ENCODE measurements around the gene EPS8L1.

Gene EPS8L1

DNA sequence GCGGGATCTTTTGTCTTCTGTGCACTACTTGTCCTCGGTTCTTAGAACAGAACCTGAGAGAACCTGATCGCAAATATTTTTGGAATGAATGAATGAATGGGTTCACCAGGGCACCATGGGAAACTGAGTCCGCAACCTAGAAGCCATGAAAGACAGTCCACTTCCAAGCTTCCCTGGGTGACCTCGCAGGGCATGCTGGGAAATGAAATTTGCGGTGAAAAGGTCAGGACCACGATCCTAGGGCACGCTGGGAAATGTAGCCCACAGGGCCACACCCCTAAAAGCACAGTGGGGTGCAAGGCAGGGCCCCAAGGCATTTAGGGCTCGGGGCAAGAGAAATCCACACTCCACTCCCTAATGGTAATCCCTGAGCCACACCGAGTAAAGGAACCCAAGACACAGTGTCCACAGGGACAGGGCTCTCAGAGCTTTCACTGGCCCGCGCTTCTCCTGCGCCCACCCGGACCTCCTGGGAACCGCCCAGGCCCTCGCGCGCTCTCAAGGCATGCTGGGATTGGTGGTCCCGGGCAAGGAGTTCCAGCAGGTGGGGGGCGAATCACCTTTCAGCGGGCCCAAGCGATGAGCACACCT is 42.8 kb downstream of the EPS8L1 start:
- Histone ChIP-seq H3K27me3 (ENCODE audit: insufficient read depth, low read length) (no peaks in the 10 kb centered on the region), H3K4me3 (ENCODE audit: low read depth, low read length) (peak overlapping the region; percentile 77), H3K4me1 (ENCODE audit: control insufficient read depth, insufficient read depth, low read length, unreplicated experiment) (peaks cover 16% of the 10 kb centered on the region), H3K36me3 (ENCODE audit: insufficient read depth, low read length) (no peaks in the 10 kb centered on the region), H3K27ac (ENCODE audit: low read depth, low read length) (peak overlapping the region; percentile 39; the same call in 1 of the 2 replicates), H2AFZ (ENCODE audit: low read length, unreplicated experiment) (peak overlapping the region; percentile 79), H3K79me2 (ENCODE audit: control insufficient read depth, insufficient read depth, low read length, unreplicated experiment) (peaks cover 38% of the 10 kb centered on the region)

DNA sequence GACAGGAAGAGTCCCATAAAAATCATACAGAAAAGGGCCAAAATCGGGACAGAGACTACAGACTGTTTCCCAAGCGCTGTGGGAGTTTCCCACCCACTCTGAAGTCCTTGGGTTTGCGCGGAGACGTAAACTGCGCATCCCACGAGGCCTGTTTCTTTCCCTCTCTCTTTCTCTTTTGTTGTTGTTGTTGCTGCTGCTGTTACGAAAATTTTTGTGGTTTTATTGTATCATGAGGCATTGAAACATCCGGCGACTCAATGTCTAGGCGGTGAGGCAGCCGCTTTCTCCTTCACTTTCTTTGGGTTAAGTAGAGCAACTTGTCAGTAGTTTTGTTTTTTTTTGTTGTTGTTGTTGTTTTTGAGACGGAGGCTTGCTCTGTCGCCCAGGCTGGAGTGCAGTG is 43.4 kb downstream of the EPS8L1 start:
- Histone ChIP-seq H2AFZ (ENCODE audit: low read length, unreplicated experiment) (no peak overlapping the region), H3K36me3 (ENCODE audit: insufficient read depth, low read length) (no peaks in the 10 kb centered on the region), H3K4me1 (ENCODE audit: control insufficient read depth, insufficient read depth, low read length, unreplicated experiment) (peaks cover 15% of the 10 kb centered on the region), H3K79me2 (ENCODE audit: control insufficient read depth, insufficient read depth, low read length, unreplicated experiment) (peaks cover 32% of the 10 kb centered on the region), H3K4me3 (ENCODE audit: low read depth, low read length) (no peak overlapping the region), H3K27me3 (ENCODE audit: insufficient read depth, low read length) (no peaks in the 10 kb centered on the region), H3K27ac (ENCODE audit: low read depth, low read length) (no peak overlapping the region)

DNA sequence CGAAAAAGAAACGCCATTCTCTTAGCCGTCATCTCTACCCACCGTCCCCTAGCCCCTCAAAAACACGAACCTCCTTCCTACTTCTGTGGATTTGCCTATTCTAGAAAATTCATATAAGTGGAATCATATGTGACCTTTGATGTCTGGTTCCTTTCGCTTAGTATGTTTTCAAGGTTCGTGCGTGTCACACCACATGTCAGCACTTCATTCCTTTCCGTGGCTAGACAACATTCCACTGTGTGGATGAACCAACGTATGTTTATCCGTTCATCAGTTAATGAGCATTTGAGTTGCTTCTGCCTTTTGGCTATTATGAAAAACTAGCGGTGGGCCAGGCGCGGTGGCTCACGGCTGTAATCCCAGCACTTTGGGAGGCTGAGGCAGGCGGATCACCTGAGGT is 55.8 kb downstream of the EPS8L1 start:
- H3K27ac ChIP-seq (ENCODE audit: low read depth, low read length): no peak overlapping the region
- H3K27me3 ChIP-seq (ENCODE audit: insufficient read depth, low read length): no peaks in the 10 kb centered on the region
- H3K4me1 ChIP-seq (ENCODE audit: control insufficient read depth, insufficient read depth, low read length, unreplicated experiment): no peaks in the 10 kb centered on the region
- no peak overlapping the region for H3K4me3 ChIP-seq (ENCODE audit: low read depth, low read length)
- no peaks in the 10 kb centered on the region for H3K79me2 ChIP-seq (ENCODE audit: control insufficient read depth, insufficient read depth, low read length, unreplicated experiment)
- H3K36me3 ChIP-seq (ENCODE audit: insufficient read depth, low read length): no peaks in the 10 kb centered on the region
- no peak overlapping the region for H2AFZ ChIP-seq (ENCODE audit: low read length, unreplicated experiment)

DNA sequence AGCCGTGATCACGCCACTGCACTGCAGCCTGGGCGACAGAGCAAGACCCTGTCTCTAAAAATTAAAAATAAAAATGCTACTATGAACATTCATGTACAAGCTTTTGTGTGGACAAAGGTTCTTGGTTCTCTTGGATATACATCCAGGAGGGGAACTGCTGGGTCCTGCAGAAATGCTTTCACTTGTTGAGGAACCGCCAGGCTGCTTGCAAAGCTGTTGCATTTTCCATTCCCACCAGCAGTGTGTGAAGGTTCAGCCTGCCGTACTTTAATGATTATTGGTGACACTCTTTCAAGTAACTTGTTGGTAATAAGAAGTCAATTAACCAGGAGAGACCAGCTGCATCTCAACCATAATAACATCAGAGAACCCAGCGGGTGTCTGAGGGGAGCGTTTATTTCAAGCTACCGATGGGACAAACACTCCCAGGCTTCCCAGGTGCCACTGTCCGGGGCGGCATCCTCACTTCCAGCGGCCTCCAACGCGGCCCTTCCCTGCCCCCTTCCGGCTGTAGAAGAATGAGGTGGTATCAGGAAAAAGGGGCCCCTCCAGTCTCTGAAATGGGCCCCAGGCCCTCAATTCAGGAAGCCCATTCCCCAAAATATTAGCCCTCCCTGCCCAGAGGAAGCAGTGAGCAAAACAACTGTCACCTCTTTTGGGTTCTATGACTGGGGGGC is 56.9 kb downstream of the EPS8L1 start:
- no peak overlapping the region for H2AFZ ChIP-seq (ENCODE audit: low read length, unreplicated experiment)
- H3K4me1 ChIP-seq (ENCODE audit: control insufficient read depth, insufficient read depth, low read length, unreplicated experiment): no peaks in the 10 kb centered on the region
- no peaks in the 10 kb centered on the region for H3K79me2 ChIP-seq (ENCODE audit: control insufficient read depth, insufficient read depth, low read length, unreplicated experiment)
- no peak overlapping the region for H3K27ac ChIP-seq (ENCODE audit: low read depth, low read length)
- no peaks in the 10 kb centered on the region for H3K27me3 ChIP-seq (ENCODE audit: insufficient read depth, low read length)
- H3K36me3 ChIP-seq (ENCODE audit: insufficient read depth, low read length): no peaks in the 10 kb centered on the region
- H3K4me3 ChIP-seq (ENCODE audit: low read depth, low read length): no peak overlapping the region

DNA sequence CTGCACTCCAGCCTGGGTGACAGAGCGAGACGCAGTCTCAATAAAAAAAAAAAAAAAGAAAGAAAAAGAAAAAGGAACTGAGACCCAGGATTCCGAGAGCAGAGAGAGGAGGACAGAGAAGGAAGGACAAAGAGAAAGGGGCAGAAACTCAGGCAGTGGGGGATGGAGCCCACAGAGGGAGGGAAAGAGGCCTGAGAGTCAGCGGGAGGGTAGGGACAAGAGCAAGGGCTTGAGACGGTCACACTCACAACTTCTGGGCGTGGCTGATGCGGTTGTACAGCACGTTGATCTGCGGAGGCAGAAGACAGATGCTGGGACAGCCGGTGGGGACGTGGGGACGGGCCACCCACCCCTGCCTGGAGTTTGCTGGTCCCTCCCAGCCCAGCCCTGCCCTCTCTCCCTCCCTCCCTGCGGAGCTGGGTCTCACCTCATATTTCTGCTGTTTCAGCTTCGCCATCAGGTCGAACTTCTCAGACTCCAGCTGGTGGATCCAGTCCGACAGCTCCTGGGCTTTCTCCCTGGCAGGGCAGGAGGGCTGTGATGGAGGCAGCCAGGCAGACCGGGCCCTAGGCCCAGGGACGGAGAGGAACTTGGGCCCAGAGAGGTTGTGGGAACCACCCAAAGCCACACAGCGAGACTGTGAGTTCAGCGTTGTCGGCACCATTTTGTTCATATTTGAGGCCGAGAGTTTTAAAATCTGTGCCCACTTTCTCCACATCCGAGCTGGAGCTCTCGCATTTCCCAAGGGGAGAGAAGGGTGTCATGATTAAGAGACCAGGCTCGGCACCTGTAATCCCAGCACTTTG is 58.2 kb downstream of the EPS8L1 start:
- no peak overlapping the region for H3K4me3 ChIP-seq (ENCODE audit: low read depth, low read length)
- no peak overlapping the region for H3K27ac ChIP-seq (ENCODE audit: low read depth, low read length)

DNA sequence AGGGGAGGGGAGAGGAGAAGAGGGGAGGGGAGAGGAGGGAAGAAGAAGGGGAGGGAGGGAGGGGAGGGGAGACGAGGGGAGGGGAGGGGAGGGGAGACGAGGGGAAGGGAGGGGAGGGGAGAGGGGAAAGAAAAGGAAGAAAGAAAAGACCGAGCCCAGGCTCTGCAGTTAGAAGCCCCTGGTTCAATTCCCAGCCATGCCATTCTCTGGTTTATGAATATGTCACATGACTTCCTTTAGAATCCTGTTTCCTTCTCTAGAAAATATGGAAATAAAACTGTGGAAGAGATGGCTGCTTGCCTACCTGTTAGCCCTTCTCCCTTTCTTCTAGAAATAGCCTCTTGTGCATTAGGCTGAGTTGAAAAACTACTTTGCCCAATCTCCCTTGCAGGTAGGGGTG is 59.1 kb downstream of the EPS8L1 start:
- Histone ChIP-seq H3K27ac (ENCODE audit: low read depth, low read length) (no peak overlapping the region), H3K4me3 (ENCODE audit: low read depth, low read length) (no peak overlapping the region), H3K27me3 (ENCODE audit: insufficient read depth, low read length) (no peaks in the 10 kb centered on the region), H2AFZ (ENCODE audit: low read length, unreplicated experiment) (no peak overlapping the region), H3K4me1 (ENCODE audit: control insufficient read depth, insufficient read depth, low read length, unreplicated experiment) (no peaks in the 10 kb centered on the region), H3K79me2 (ENCODE audit: control insufficient read depth, insufficient read depth, low read length, unreplicated experiment) (no peaks in the 10 kb centered on the region), H3K36me3 (ENCODE audit: insufficient read depth, low read length) (no peaks in the 10 kb centered on the region)

More for the DNA sequence above, 58.2 kb downstream of the EPS8L1 start:
- no peak overlapping the region for H2AFZ ChIP-seq (ENCODE audit: low read length, unreplicated experiment)
- no peaks in the 10 kb centered on the region for H3K36me3 ChIP-seq (ENCODE audit: insufficient read depth, low read length)
- no peaks in the 10 kb centered on the region for H3K79me2 ChIP-seq (ENCODE audit: control insufficient read depth, insufficient read depth, low read length, unreplicated experiment)
- no peaks in the 10 kb centered on the region for H3K4me1 ChIP-seq (ENCODE audit: control insufficient read depth, insufficient read depth, low read length, unreplicated experiment)
- no peaks in the 10 kb centered on the region for H3K27me3 ChIP-seq (ENCODE audit: insufficient read depth, low read length)

DNA sequence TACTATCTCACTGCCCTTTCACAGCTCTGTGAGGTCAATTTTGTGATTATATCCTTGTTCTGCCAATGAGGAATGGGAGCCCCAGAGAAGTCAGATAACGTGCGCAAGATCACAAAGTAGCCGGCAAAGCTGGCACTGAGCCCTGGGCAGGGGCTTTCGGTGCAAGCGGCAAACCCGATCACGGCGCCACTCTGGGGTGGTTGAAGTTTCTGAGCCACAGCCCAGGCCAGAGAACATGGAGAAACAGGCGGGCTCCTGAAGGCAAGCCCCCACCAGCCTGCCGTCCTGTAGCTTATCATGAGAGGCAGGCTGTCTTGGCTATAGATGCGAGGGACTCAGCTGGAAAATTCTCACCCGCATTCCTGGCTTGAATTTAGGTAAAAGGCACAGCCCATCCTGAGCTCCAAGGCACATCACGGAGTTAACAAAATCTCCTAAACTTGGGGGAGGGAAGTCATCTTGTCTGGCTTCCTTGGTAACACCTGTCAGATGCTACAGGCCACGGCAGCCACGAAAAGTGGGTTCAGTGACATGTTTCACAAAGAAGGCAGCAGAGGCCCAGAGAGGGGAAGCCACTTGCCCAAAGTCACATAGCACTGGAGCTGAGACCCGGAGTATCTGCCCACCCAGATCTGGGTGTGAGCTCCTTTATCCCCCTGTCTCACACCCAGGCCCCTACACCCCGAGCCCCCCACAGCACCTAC is 60.9 kb downstream of the EPS8L1 start:
- no peaks in the 10 kb centered on the region for H3K79me2 ChIP-seq (ENCODE audit: control insufficient read depth, insufficient read depth, low read length, unreplicated experiment)
- H3K27ac ChIP-seq (ENCODE audit: low read depth, low read length): no peak overlapping the region
- H3K36me3 ChIP-seq (ENCODE audit: insufficient read depth, low read length): no peaks in the 10 kb centered on the region

More for the DNA sequence above, 60.9 kb downstream of the EPS8L1 start:
- H3K4me1 ChIP-seq (ENCODE audit: control insufficient read depth, insufficient read depth, low read length, unreplicated experiment): no peaks in the 10 kb centered on the region
- H3K4me3 ChIP-seq (ENCODE audit: low read depth, low read length): no peak overlapping the region
- H2AFZ ChIP-seq (ENCODE audit: low read length, unreplicated experiment): no peak overlapping the region
- no peaks in the 10 kb centered on the region for H3K27me3 ChIP-seq (ENCODE audit: insufficient read depth, low read length)
